Activated B cell treated with CpG ODN at 0.5 μM for 24 hours (primary cell): ENCODE results near the gene TAGLN2. TPM values are rescaled to one million over a fixed set of nuclear protein-coding genes. Genes with fewer than 3 reads are reported as not detected.

ENCODE experiments used
- ATAC-seq: fragments of 200-7000 bp; cut with Tn5 transposase; one replicate; pipeline ENCODE4 v1.10.0; 2021; ENCODE audit warnings: low read depth, mild to moderate bottlenecking, moderate library complexity
- CTCF ChIA-PET: fragments of 350-600 bp; sonication (Branson Sonifier 250); formaldehyde crosslinking; loops from one replicate; lab custom pipeline; 2021; ENCODE audit warnings: antibody characterized with exemption; lab: Charles Lee
- POLR2A ChIA-PET: fragments of 350-600 bp; sonication (Branson Sonifier 250); formaldehyde crosslinking; loops from one replicate; lab custom pipeline; 2021; ENCODE audit warnings: antibody characterized with exemption; lab: Charles Lee
- DNase-seq: peaks from one replicate; pipeline ENCODE4 v3.0.0; 2022
- H3K27ac Mint-ChIP-seq: one replicate; pipeline ENCODE4 v1.8.0; 2020; ENCODE audit warnings: mixed read lengths
- H3K27me3 Mint-ChIP-seq: one replicate; pipeline ENCODE4 v1.8.0; 2021; ENCODE audit warnings: mixed read lengths
- H3K36me3 Mint-ChIP-seq: one replicate; pipeline ENCODE4 v1.8.0; 2021; ENCODE audit warnings: low read depth, mixed read lengths
- H3K4me1 Mint-ChIP-seq: one replicate; pipeline ENCODE4 v1.8.0; 2021; ENCODE audit warnings: mixed read lengths
- H3K4me3 Mint-ChIP-seq: one replicate; pipeline ENCODE4 v1.8.0; 2020; ENCODE audit warnings: mild to moderate bottlenecking, mixed read lengths
- H3K9me3 Mint-ChIP-seq: one replicate; pipeline ENCODE4 v1.8.0; 2020; ENCODE audit warnings: mixed read lengths
- CTCF ChIP-seq: fragments of 200-600 bp; IDR thresholded peaks from one replicate; pipeline ENCODE4 v1.8.0; 2022; ENCODE audit warnings: antibody characterized with exemption, mild to moderate bottlenecking
- intact Hi-C: fragments of 100-400 bp; cut with micrococcal nuclease; formaldehyde crosslinking; loops from one replicate; pipeline ENCODE4 v1.15.1; 2024
- total RNA-seq: library from RNA; stranded (reverse); gene quantifications from 2 replicates; pipeline ENCODE4 v1.2.3, GENCODE V29; 2022

TAGLN2 gene
- total RNA-seq, 1 donor from 2014 or later = 327 TPM

GRCh38 chr1:159923203-159924024 lies 1.9 kb downstream of the TAGLN2 start:
- ChIA-PET CTCF (interaction anchor here (1.0 to 6.4 kb wide), 4 partner anchors 12 to 133 kb away, joined by 3 to 52 read pairs (median 7); no protein-coding TSS in a partner anchor), POLR2A (interaction anchor here (0.6 to 2.9 kb wide), 9 partner anchors 10 to 971 kb away, joined by 3 to 20 read pairs (median 4); partner anchors contain the start of genes IGSF8, IGSF9 and KCNJ10)
- Mint-ChIP-seq H3K9me3 (no peaks in the 10 kb centered on the region), H3K36me3 (peaks cover 47% of the 10 kb centered on the region), H3K4me3 (peak overlapping the region; percentile 99), H3K27me3 (no peaks in the 10 kb centered on the region), H3K27ac (peak overlapping the region; percentile 99), H3K4me1 (peaks cover 71% of the 10 kb centered on the region)
- ATAC-seq (peak; percentile 27), DNase-seq (peak; percentile 82)
- intact Hi-C loops = loop anchor here (5.0 to 10.0 kb wide), 4 partner anchors 84 to 341 kb away; partner anchors contain the start of genes DCAF8 and IGSF8
- TF ChIP-seq CTCF = no peak

- no peak for DNase-seq
- Mint-ChIP-seq H3K4me3 (peak overlapping the region; percentile 99), H3K27me3 (no peaks in the 10 kb centered on the region), H3K27ac (peak overlapping the region; percentile 99), H3K36me3 (peaks cover 54% of the 10 kb centered on the region), H3K9me3 (no peaks in the 10 kb centered on the region), H3K4me1 (peaks cover 78% of the 10 kb centered on the region)
- TF ChIP-seq CTCF = no peak
- ChIA-PET POLR2A (interaction anchor here (1.5 to 2.4 kb wide), 5 partner anchors 14 to 176 kb away, joined by 4 to 20 read pairs (median 4); partner anchors contain the start of genes IGSF8 and KCNJ10), CTCF (interaction anchor here (1.0 to 6.4 kb wide), 3 partner anchors 32 to 133 kb away, joined by 3 to 52 read pairs (median 9); no protein-coding TSS in a partner anchor)
- intact Hi-C loops = loop anchor here (5.0 to 10.0 kb wide), 4 partner anchors 85 to 342 kb away; partner anchors contain the start of genes DCAF8 and IGSF8
- ATAC-seq = no peak
Observed at GRCh38 chr1:159922511-159923202, 2.6 kb downstream of the TAGLN2 start.

GRCh38 chr1:159921700-159922504 lies 3.4 kb downstream of the TAGLN2 start:
- ATAC-seq = no peak
- Mint-ChIP-seq H3K9me3 (no peaks in the 10 kb centered on the region), H3K4me3 (peak overlapping the region; percentile 99), H3K27me3 (no peaks in the 10 kb centered on the region), H3K27ac (peak overlapping the region; percentile 99), H3K4me1 (peaks cover 81% of the 10 kb centered on the region), H3K36me3 (peaks cover 61% of the 10 kb centered on the region)
- ChIA-PET POLR2A (interaction anchor here (0.6 to 2.3 kb wide), 6 partner anchors 15 to 854 kb away, joined by 3 to 20 read pairs (median 4); partner anchors contain the start of genes IGSF8 and KCNJ10), CTCF (interaction anchor here (1.2 to 6.4 kb wide), 3 partner anchors 31 to 86 kb away, joined by 5 to 52 read pairs (median 9); no protein-coding TSS in a partner anchor)
- TF ChIP-seq CTCF = no peak
- peak; percentile 51 for DNase-seq
- intact Hi-C loops = loop anchor here (2.0 to 10.0 kb wide), 5 partner anchors 15 to 343 kb away; partner anchors contain the start of genes DCAF8 and IGSF8

GRCh38 chr1:159921251-159921650 lies 4.1 kb downstream of the TAGLN2 start:
- Mint-ChIP-seq H3K27me3 (no peaks in the 10 kb centered on the region), H3K27ac (peak overlapping the region; percentile 99), H3K4me3 (peak overlapping the region; percentile 99), H3K4me1 (peaks cover 80% of the 10 kb centered on the region), H3K36me3 (peaks cover 67% of the 10 kb centered on the region), H3K9me3 (no peaks in the 10 kb centered on the region)
- intact Hi-C loops = loop anchor here (2.0 to 10.0 kb wide), 5 partner anchors 16 to 344 kb away; partner anchors contain the start of genes DCAF8 and IGSF8
- POLR2A ChIA-PET = interaction anchor here (0.6 to 1.4 kb wide), 3 partner anchors 8 to 854 kb away, joined by 3 to 5 read pairs (median 3); no protein-coding TSS in a partner anchor
- peak; percentile 12 for ATAC-seq
- DNase-seq = no peak
- no peak for TF ChIP-seq CTCF
- CTCF ChIA-PET = interaction anchor here (1.2 to 6.4 kb wide), 2 partner anchors 30 to 87 kb away, joined by 5 to 52 read pairs; no protein-coding TSS in a partner anchor
